Central memory CD4-positive, alpha-beta T cell (primary cell): Measurements from ENCODE around the gene ZNRF4.

Experiments
- DNase-seq: peaks from one replicate; pipeline ENCODE4 v3.0.0; 2022

The ZNRF4 gene

DNA sequence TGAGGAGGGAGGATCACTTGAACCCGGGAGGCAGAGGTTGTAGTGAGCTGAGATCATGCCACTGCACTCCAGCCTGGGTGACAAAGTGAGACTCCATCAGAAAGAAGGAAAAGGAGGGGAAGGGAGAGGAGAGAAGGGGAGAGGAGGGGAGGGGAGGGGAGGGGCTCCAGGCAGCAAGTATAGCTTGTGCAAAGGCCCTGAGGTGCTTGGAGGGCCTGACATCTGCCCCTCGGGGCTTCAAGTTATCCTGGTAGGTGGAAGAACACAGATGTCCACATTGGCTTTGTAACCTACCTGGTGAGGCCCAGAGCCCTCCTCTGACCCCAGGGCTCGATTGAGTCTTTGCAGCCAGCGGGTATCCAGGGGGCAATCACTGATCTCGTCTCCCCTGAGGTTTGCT lies 11.5 kb upstream of the ZNRF4 start:
- DNase-seq: no peak

DNA sequence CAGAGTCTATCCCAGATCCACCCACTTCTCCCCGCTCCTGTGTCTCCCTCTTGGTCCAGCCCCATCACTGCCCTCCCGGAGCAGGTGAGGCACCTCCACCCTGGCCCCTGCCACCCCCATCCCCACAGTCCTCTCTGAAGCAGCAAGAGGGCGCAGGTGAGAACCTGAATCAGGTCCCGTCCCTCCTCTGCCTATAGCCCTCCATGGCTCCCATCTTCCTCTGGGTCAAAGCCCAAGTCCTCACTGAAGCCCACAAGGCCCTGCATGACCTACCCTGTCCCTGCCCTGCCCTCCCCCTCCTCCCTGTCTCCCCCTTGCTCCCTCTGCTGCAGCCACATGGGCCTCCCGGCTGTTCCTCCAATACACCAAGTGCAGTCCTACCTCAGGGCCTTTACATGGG lies 10.8 kb upstream of the ZNRF4 start:
- no peak for DNase-seq

DNA sequence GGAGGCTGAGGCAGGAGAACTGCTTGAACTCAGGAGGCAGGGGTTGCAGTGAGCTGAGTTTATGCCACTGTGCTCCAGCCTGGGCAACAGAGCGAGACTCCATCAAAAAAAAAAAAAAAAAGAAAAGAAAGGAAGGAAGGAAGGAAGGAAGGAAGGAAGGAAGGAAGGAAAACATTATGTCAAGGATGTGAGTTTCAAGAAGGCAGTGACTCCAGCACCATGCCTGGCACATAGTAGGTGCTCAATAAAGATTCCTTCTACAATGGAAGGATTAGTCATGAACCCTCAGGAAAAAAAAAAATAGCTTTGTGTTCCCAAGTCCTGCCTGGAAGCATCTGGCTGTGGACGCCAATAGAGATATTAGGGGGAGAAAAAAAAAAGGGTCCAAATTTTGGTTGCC lies 10.1 kb upstream of the ZNRF4 start:
- no peak for DNase-seq

DNA sequence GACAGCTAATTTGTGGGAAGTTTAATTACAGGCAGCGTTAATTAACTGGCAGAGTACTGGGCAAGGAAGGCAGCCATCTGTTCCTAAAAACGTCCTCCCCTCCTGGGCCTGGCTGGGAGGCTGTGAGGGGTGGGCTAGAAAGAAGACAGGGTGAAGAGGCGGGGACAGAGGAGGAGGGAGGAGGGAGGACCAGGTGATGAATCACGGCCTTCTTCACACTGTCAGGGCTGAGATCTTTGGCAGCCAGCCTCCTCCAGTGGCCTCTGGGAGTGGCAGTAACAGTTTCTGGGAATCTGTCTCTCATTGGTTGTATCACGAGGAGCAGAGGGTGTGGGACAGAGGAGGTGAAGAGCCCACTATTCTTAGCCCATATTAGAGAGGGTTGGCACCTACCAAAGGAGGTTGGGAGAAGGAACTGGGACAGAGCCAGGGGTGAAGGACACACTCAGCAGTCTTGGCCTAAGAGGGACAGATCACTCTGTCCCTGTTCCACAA lies 9.6 kb upstream of the ZNRF4 start:
- DNase-seq: no peak

DNA sequence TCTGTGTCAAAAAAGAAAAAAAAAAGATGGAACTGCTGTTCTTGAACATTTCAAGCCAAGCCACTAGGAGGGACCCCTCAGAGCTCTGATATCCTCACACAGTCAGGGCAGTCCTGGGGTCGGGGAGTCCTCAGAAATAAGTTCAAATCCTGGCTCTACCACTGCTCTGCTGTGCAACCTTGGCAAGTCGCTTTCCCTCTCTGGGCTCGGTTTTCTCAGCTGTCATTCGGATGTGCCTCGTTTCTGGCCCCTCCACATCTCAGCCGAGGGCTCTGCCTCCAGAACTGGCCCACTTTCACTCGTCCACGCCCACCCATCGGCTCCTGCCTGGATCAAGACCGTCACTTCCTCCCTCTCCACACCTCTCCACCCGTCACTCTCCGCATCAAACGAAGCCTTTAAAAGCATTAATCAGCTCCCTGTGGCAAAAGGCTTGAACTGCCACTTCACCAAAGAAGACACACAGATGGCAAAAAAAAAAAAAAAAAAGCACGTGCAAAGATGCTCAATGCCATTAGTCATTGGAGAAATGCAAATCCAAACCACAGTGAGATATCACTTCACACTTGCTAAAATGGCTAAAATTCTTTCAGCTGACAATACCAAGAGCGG lies 7.4 kb upstream of the ZNRF4 start:
- DNase-seq: no peak

DNA sequence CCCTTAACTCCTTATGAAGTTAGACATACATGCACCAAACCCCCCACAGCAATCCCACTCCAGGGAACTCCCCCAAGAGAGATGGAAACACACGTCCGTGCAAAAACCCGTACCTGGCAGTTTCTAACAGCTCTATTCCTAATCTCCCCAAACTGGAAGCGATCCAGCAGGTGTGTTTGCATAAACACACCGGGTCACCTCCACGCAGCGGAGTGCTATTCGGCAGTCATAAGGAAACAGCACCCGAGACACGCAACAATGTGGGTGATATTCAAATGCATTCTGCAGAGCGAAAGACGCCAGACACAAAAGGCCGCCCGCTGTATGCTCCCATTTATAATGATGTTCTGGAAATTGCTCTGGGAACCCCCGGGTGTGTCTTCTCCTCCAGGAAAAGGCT lies 6.8 kb upstream of the ZNRF4 start:
- no peak for DNase-seq

DNA sequence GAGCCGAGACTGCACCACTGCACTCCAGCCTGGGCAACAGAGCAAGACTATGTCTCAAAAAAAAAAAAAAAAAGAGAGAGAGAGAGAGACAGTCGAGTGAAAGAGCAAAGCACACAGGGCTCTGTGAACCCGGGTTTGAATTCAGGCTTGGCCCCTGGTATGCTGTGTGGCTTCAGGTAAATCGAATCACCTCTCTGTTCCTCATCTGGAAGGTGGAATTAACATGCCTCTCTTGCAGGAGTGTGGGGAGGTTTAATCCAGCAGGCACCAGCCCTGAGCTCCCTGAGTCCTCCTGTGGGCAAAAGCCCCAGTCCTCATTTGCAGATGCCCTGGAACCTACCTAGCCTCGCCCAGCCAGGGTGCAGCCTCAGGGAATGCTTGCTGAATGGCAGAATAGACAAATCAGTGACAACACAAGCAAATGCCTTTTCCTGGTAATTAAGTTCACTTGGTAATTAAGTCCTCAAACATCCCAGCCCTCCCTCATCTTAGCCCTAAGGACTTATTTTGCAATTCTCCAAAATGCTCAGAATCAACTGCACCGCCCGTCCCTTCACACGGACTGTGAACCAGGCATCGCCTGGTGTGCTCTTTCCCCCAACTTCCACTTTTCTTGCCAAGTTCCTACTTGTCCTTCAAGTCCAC lies 4.6 kb upstream of the ZNRF4 start:
- DNase-seq: no peak

DNA sequence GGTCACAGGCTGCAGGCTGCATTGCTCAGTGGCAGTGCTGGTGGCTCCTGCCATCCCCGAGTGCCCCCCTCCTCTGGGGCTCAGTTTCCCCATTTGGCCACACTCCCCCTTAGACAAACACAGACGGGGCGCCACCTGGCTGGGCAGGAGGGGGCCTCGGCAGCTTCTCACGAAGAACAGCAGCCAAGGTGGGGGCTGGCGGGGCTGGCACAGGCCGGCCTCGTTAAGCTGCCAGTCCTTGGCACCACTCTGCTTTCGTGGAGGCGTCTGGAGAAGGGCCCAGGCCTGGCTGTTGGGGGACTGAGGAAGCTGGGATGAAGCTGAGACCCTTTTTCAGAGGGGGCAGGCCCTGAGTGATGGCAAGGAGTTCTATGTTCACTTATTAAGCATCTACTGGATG lies 3.7 kb upstream of the ZNRF4 start:
- DNase-seq: no peak

DNA sequence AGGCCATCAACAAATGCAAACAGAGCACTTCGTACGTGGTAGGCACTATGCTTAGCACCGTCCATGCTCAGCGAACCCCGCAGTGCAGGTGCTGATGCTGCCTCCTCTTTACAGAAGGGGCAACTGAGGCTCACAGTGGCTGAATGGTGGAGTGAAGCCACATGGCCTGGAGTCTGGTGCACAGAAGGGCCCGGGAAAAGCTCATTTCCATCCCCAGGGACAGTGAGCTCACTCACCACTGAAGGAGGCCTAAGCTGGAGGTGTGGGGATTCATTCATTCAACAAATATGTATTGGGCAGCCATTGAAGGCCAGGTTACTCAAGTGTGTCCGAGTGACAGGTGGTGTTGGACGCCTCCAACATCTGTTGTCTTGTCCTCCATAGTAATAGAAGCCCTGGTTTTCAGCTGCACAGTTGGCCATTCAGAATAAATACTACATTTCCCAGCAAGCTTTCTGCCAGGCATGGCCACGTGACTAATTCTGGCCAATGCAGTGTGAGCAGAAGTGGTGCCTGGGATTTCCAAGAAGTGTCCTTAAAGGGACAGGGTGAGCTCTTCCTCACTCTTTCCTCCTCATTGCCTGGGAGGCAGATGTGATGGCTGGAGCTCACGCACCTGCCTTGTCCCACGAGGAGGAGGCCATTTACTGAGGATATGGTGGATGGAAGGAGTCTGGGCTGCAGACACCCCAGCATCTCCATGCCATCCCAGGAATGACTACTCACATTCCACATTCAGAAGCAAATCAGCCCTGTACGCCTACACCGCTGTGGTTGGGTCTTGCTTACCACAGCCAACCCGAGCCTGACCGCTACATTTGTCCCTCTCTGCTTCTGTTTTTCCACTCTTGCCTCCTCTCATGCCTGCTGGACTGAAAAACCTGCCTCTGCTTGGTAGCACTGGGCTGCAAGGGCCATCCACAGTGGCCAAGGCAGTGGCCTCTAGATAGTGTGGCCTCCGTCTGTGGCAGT lies 2.3 kb upstream of the ZNRF4 start:
- no peak for DNase-seq

DNA sequence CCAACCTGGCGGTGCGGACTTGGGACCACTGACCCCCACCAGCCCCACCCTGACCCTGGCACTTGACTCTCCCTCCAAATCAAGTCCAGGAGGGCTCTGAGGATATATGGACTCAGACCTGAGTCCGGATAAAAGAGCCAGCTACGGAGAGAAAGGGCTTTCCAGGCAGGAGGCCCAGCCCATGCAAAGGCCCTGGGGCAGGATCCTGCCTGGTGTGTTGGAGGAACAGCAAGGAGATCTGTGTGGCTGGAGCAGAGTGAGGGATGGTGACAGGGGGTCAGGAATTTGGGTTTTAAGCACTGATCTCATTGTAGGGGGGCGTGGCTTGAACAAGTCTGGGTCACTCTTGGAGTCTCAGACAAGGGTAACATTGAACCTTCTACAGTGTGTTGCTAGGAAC lies 474 bp upstream of the ZNRF4 start:
- DNase-seq: no peak

DNA sequence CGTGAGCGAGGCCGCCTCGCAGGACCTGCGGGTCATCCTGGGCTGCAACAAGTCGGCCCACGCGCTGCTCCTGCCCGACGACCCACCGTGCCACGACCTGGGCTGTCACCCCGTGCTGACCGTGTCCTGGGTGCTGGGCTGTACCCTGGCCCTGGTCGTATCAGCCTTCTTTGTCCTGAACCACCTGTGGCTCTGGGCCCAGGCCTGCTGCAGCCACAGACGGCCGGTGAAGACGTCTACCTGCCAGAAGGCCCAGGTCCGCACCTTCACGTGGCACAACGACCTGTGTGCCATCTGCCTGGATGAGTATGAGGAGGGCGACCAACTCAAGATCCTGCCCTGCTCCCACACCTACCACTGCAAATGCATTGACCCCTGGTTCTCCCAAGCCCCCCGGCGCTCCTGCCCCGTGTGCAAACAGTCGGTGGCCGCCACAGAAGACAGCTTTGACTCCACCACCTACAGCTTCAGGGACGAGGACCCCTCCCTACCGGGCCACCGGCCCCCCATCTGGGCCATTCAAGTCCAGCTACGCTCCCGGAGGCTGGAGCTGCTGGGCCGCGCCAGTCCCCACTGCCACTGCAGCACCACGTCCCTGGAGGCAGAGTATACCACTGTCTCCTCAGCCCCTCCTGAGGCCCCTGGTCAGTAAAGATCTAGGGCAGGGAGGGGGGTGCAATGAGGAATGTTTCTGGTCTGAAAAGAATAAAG lies 1.1 kb downstream of the ZNRF4 start:
- no peak for DNase-seq

DNA sequence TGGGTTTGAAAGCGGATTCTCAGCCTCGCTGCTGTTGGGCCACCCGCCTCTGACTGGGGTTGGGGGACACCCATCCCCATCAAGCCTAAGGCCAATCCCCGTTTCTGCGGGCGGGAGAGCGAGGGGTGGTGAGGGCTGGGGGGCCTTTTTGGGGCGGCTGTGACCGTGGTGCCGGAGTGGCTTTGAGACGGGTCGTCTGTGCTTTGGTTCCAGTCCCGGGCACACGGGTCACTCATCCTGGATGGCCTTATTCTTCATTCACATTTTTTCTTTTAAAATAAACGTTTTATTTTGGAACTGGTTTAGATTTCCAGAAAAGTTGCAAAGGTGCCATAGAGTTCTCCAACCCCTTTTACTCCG lies 1.6 kb downstream of the ZNRF4 start:
- no peak for DNase-seq

DNA sequence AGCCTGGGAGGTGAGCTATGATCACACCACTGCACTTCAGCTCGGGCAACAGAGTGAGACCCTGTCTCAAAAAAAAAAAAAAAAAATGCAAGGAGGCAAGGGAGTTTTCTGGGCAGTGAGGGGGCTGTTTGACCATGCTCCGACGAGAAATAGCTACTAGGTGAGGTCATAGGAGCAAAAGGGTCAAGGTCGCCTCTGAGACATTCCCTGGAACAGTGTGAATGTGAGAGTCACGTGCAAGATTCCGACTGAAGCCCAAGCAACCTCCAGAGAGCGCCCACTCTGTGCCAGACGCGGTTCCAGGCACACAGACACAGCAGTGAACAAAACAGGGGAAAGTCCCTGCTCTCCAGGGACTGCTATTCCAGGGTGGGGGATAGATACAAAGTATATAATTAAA lies 2.5 kb downstream of the ZNRF4 start:
- DNase-seq: no peak

DNA sequence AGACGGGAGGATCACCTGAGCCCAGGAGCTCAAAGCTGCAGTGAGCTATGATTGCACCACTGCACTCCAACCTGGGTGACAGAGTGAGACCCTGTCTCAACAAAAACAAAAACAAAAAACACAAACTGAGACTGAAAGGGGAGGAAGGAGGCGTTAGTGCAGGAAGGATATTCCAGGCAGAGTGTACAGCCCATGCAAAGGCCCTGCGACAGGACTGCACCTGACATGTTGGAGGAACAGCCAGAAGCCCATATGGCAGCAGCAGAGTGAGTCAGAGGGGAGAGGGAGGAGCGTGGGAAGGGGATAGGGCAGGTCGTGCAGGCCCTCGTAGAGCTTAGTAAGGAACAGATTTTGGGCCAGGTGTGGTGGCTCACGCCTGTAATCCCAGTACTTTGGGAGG lies 3.2 kb downstream of the ZNRF4 start:
- DNase-seq: no peak

DNA sequence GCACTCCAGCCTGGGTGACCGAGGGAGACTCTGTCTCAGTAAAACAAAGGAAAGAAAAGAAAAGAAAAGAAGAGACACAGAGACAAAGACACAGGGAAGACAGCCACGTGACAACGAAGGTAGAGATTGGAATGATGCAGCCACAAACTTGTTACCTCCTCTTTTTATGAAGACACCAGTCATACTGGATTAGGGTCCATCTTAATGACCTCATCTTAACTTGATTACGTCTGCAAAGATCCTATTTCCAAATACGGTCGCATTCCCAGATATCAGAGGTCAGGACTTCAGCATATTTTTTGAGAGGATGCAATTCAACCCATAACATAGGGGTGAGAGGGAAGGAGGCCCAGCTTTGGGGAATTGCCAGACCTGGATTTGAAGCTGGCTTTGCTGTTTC lies 4.1 kb downstream of the ZNRF4 start:
- DNase-seq: no peak

DNA sequence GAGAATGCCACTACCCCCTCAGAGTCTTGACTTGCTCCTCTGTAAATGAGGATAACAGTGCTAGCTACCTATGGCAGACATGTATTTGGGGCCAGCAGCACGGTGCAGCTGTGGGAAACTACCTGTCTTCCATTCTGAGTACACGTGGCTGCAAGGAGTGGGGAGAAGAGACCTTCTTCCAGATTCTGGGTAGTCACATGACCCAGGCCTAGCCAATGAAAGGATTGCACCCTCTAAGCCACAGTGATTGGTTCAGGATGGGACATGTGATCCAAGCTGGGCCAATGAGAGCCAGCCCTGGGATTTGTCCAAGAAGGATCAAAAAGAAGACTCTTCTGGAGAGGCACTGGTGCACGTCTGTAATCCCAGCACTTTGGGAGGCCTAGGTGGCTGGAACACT lies 5.5 kb downstream of the ZNRF4 start:
- DNase-seq: no peak

DNA sequence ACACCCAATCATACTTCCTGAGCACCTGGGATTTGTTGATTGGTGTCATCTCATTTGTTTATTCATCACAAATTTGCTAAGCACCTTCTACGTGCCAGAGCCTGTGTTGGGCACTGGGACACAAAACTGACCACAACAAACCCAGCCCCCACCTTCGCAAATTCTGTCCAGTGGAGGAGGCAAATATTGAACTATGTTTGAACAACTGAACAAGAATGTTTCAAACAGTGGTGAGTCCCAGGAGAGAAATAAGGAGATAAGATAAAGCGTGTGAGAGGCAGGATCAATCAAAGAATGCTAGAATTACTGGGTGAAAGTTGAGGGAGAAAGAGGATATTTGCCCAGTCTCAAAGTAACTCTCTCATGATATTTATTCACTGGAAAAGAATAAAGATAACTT lies 8.7 kb downstream of the ZNRF4 start:
- no peak for DNase-seq

DNA sequence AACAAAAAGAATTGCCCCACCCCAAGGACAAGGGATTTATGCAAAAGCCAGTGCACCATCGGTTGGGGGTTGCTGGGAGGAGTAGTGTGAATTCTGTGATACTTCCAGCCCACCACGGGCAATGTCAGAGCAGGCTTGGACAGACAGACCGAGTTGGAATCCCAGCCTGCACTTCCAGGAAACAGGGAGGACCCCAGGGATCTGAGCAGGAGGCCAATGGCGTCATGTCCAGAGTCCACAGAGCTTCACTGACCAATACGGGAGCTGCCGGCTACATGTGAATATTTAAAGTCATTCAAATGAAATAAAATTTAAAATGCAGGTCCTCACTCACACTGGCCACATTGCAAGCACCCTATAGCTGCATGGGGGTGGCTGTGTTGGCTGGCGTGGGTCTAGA lies 10.9 kb downstream of the ZNRF4 start:
- DNase-seq: no peak

DNA sequence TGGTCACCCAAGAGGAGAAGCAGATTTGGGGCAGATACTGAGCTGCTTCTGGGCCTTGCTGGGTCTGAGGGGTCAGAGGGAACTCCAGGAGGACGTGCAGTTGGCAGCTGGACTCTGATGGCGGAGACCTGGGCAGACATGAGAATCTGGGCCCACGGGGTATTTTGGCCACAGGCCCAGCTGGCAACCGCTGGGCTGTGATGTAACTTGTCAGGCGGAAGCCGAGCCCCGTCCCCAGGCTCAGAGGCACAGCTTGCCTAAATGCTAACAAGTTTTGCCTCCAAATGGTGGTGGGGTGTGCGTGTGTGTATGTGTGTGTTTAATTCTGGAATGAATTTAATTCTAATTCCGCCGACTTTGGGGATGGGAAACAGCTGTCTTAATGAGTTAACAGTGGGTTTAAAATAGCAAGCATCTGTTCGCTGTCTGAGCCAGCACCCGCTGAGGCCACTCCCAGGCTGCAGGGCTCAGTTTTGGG lies 11.6 kb downstream of the ZNRF4 start:
- no peak for DNase-seq

DNA sequence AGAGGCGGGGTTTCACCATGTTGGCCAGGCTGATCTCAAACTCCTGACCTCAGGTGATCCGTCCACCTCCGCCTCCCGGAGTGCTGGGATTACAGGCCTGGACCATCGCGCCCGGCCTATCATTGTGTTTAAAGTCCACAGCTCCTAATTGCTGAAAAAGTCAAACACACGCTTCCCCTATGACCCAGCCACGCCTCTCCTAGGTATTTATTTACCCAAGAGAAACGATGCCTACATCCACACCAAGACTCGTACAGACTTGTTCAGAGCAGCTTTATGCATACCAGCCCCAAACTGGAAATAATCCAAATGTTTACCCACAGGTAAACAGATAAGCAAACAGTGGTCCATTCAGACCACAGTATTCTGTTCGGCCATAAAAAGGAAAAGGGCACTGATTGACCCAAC lies 15.1 kb downstream of the ZNRF4 start:
- DNase-seq: no peak

DNA sequence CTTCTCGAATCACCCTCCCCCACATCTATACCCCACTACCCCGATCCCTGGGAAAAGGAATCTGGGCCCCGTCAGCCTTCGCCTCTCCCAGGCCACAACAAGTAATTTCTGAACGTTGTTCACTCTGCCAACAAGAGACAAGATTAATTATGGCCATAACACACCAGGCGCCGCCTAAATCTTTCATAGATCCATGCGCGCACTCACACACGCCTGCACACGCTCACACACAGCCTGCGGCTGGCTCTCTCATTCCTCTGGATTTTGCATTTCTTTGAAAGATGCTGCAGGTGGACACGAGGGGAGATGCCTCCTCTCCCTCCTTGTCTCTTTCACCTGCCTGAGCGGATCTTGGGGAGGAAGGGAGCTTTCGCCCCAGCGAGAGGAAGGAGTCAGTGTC lies 17.1 kb downstream of the ZNRF4 start:
- DNase-seq: no peak

DNA sequence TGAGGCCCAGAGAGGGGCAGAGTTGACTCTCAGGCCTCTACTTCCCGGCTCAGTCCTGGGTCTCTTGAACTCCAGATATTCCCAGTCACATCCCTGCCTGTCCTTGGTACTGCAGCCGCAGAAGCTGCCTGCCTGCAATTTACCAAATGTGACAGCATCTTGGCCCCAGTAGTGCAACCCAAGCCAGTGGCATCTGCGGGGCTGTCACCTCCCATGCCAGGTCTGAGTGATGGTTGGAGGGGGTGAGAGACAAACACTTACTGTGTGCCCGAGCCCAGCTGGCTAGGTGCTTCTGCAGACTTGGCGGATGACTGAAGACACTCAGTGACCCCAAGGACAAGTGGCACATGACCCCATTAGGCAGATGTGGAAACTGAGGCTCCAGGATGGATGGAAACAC lies 18.4 kb downstream of the ZNRF4 start:
- no peak for DNase-seq
